UCSD-AML1 (cell line): Measurements from ENCODE around the gene MTARC1.

Source experiments
- DNase-seq: peaks from one replicate; lab custom pipeline; 2025; ENCODE audit not compliant: unreplicated experiment; lab: John Stamatoyannopoulos, UW

MTARC1 gene

DNA sequence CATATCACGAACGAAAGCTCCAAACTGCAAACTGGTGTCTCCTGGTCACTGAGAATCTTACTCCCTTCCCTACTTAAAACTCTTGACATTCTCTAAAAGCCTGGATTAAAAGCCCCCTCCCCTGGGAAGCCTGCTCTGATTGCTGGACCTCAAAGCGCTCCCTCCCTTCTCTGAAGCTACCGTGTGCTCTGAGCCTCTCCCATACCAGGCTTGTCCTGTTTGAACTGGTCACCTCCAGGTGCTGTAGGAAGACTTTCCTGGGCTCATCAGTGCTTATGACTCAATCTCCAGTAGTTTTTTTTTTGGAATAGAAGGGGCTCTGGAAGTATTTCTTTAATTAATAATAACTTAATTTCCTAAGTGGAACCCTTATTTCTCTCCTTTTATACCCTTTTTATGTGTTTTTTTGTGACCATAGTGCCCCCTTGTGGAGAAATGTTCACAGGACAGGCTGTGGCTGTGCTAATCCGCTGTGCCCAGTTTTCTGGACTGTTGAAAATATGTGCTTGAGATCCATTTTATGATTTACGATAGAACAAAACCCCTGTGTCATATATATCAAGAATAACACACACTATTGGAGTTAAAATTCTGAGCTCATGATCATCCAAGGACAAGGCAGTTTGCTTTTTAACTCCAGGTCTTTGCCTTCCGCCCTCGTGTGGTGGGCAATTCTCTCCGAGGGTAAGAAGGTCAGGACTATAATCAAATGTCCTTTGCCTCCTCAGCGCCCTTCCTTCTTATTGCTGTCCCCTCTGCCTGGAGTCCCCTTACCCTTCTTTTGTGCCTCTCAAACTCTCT, 16.9 kb downstream of the MTARC1 start:
- no peak for DNase-seq

DNA sequence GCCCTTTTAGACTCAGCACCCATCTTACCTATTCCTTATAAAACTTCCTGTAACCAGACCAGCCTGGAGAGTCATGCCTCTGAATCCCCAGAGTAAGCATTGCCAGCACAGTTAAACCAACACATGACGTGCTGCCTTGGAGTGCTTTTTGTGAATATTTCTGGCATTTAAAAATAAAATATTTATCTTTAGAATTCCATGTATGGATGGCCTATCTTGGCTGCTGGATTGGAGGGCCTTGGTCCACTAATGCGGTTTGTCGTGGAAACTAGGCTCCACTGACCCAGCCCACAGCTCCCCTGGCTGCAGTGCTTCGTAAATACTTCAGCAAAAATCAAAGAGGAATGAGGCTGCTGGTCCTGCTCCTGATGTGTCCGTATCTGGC, 17.5 kb downstream of the MTARC1 start:
- no peak for DNase-seq

DNA sequence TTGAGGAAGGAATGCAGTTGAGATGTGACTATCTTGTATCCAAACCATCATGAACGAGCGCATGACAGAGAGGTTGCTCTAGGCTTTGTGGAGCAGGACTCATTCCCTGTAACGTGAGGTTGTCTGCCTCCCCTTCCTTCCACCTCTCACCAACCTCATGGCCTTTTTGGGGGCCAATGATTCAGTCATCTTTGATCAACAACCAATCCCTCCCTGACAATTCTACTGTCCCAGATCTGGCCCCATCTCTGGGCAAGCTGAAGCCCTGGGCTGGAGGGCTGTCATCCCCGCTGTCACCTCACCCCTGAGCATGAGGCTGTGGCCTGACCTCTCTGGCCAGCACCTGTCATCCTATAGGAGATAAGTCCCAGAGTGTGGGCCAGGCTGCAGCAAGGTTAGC, 19.7 kb downstream of the MTARC1 start:
- no peak for DNase-seq

DNA sequence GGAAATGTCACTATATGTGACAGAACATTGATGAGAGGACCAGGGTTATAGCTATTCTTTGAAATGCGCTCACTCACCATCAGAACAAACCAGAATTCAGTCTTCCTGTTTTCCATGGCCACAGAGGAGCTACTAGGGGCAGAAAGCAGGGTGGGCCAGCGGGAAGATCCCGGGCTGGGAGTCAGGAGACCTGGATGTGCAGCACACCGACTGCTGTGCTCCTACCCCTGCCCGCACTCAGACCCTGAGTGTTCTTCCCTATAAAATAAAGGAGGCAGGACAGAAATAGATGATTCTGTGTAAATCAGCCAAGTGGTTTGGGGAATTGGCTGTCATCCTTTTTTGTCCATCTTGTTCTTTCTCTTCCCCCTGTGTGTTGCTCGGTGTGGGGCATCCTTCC, 21.0 kb downstream of the MTARC1 start:
- DNase-seq = no peak

- DNase-seq = no peak
Measured at GRCh38 chr1:220808345-220809186, 21.9 kb downstream of the MTARC1 start.

GRCh38 chr1:220809187-220809550, 22.5 kb downstream of the MTARC1 start:
- no peak for DNase-seq

- no peak for DNase-seq
Measured at GRCh38 chr1:220809704-220810103, 23.0 kb downstream of the MTARC1 start.

DNA sequence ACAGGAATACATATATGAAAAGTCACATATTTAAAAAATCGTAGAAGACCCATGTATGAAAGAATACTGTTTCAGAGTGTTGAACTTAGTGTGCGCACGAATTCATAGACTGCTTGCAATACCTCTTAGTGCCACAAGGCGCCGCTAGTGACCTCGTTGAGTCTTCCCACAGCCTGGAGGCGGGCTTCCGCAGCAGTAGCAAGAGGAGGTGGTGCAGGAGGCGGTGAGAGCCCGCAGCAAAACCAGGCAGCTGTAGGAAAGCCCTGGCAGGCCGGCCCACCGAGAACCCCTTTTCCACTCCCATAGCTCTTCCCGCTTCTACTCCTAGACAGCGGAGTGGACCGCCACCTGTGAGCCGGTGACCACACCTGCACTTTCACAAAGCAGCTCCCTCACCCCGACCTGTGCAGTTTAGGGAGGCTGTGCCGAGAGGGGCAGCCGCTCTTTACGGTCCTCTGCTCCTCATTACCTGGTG, 23.5 kb downstream of the MTARC1 start:
- DNase-seq = peak; percentile 72

DNA sequence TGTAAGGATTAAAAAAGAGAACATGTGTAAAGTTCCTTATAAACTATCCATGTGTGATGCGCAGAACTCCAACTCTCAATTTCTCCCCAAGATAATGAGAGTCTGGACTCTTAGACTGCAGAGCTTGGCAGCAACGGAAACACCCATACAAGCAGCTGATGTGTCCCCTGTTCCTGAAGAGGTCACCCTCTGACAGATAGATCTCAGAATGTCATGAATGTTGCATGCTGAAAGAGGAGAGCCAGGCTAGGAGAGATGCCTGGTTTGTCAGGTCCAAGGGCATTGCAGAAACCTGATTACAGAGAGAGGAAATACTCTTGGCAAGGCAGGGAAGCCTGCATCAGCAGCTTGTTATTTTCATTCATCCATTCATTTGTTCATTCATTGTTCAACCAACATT, 24.2 kb downstream of the MTARC1 start:
- DNase-seq = no peak

DNA sequence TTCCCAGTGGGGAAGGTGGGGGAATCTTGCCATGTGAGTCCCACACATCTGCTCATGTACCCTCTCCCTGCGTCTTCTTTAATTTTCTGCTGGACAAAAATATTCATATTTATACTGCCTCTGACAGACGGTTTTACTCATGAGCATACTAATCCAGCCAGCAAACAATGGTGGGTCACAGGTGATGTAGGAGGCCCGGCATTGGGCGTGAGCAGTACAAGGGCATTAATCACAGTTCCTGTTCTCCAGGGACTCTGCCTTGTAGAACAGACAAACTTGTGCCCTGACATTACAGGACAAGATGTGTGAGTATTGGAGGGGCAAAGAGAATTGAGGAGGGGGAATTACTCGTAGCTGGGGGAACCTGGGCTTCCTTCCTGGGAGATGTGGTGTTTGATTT, 25.0 kb downstream of the MTARC1 start:
- DNase-seq = no peak

DNA sequence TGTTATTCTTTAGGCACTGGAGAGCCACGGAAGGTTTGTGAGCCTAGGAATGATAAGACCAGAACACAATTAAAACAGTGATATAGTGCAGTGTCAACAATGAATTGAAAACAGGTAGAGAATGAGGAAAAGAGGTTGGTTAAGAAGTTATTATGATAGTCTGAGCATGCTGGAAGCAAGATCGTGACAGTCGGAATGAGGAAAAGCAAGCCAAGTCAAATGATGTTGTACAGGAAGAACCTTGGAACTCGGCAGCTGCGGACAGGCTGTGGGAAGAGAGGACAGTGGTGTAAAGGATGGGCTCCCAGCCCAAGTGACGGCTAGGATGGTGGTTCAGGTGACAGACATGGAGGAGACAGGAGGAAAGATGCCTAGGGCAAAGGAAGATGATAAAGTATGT, 25.6 kb downstream of the MTARC1 start:
- DNase-seq = no peak

DNA sequence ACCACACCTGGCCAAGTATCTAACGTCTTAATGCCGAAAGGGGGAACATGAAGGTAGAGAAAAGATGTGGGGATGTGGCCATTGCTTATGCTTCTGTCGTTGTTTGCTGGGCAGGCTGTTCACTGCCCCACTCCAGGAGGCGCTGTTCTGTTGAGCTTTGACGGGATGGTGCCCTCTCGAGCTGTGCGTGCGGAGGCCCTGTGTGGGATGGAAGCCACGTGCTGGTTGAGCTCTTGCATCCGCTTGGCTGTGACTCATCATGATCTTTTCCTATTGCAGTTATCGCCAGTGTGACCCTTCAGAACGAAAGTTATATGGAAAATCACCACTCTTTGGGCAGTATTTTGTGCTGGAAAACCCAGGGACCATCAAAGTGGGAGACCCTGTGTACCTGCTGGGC, 26.3 kb downstream of the MTARC1 start:
- DNase-seq = no peak

DNA sequence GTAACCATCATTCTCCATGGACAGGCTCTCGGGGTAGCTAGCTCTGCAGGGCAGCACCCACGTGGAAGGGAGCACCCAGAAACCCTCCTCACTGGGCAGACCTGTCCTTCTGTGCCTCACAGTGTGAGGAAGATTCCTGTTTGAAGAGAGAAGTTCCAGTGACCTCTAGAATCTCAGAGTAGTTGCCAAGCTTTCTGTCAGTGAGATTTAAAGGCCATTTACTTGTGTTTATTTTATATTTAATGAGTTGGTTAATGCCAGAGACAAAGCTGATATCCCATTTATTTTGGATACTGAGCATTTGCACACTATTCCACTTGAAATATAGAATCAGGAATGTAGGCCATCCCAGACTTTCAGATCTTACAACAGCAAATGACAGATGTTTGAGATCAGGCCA, 28.7 kb downstream of the MTARC1 start:
- no peak for DNase-seq

GRCh38 chr1:220817907-220818306, 31.2 kb downstream of the MTARC1 start:
- DNase-seq = no peak

DNA sequence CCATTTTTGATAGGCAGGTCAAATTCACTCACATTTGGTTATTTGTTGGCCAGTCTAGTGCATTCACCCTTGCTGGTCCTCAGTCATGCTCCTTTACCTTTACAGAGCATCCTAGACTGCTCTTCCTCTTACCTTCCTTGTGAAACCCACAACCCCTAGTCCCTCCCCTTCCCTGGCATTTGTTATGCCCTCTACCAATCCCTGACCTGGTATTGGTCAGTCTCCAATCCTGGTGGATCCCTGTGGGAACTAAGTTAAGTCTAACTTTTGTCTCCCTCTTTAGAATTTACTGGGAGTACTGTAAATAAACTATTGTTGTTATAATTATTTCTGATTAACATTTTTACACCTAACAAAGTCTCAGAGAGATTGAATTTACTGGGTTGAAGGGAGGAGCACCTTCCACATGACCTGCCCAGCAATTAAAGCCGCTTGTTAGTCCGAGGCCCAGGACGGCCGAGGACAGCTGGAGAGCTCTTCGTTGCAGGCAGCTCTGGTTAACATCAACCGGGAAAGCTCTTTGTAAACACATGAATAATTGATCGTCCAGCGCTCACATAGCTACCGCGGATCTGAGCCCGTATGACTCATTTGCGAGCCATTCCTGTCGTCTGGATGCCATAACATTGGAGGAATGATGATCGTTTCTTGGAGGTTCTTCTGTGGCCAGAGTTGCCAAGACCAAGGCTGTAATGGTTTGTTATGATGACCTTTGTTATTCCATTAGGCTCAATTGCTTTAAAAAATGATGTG, 31.9 kb downstream of the MTARC1 start:
- no peak for DNase-seq

DNA sequence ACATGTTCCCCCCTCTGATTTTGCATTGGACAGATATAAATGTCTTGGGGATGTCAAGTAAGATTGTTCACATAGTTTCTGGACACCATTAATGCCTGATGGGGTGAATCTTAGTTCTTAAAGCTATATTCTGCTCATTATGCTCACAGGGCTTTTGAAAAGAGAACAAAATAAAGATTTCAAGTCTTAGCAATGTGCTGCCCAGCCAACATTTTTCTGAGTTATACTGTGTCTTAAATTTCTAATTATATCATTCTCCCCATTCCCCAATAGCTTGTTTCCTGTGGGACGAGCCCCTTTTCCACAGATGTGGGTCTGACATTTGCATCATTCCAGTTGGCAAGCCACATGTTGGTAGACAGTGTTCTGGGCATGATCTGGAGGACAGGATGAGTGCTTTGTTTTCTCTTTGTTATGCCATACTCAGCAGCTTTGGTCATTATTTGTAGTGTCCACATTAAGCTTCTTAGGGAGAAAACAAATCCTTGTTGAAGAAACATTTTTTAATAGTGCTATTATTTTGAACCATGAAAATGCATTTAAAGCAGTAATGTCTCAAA, 32.8 kb downstream of the MTARC1 start:
- DNase-seq = no peak

- DNase-seq = no peak
Measured at GRCh38 chr1:220824031-220824989, 37.6 kb downstream of the MTARC1 start.

DNA sequence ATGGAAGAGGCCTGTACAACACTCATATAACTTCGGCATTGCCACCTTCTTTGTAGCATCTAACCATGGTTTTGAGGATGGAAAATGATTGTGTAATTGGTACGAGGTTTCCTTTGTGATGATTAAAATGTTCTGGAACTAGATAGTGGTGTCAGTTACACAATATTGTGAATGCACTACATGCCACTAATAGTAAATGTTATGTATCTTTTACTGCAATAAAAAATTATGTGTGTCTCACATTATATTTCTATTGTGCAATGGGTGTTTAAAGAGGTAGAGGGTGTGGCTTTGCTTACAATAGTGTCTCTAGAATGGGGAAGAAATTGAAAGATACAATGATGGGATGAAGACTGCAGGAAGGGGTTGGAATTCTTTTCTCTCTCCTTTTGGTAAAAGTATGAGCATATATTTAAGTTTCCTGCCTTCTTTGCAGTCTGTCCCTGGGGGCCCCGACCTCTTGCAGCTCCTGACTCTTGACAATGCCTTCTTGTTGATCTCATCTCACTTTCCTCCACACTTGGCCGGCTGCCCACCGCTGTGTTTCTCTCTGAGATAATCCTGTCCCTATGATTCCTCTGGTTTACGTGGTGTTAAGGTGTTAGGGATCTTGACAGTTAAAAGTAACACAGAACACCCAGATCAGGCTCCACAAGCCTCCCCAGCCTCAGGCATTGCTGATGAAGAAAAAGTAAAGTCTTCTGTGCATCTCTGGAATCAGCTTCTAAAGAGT, 39.3 kb downstream of the MTARC1 start:
- DNase-seq = no peak

GRCh38 chr1:220826729-220827128, 40.0 kb downstream of the MTARC1 start:
- no peak for DNase-seq
